ENCODE data around the gene UNC80.

Gene UNC80

DNA sequence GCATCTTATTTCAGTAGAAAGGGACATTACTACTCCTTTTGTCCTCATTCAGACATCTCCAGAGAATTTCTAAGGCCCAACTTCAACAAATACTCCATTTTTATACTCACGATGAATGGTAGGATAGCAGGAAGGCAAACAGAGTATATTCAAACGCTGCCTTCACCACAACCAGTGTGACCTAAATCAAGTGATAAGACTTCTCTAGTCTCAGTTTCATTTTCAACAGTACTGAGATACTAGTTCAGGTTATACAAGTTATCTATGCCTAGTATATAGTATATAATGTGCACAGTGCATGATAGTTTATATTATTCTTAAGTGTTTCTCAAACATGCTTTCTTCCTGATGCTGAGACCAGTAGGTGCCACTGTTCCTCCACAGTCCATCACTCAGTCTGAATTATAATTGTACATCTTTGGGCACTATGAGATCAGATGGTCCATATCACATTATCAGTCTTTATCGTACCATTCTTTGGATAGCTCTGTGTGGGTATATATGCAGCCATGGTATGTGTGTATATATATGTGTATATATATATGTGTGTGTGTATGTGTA, 164.6 kb downstream of the UNC80 start:
- peak; percentile 32 for DNase-seq (ENCODE audit: low read depth)
- H3K4me3 ChIP-seq (ENCODE audit: low read length) = no peak overlapping the region
- peak; percentile 51 for TF ChIP-seq CTCF (IDR thresholded peaks at IDR 0.05; ENCODE audit: insufficient read depth, low read depth, low read length, missing control alignments)

DNA sequence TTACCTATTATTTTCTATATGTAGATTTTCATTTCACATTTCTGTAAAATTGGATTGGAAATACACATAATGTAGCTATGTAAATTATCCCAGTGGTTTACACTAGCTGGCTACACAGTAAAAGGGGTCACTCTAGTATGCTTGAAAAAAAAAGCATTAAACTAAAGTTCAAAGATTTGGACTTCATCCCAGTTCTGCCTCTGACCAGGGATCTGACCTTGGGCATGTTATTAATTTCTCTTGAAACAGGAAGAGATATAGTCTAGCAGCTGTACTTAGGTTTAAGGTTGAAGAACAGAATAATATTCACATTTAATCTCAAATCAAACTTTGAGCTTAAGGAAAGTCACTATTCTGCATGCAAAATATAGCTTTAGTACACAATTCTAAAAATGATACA, 166.3 kb downstream of the UNC80 start:
- H3K4me3 ChIP-seq (ENCODE audit: low read length) = no peak overlapping the region
- no peak for DNase-seq (ENCODE audit: low read depth)
- TF ChIP-seq CTCF (IDR thresholded peaks at IDR 0.05; ENCODE audit: insufficient read depth, low read depth, low read length, missing control alignments) = no peak

- H3K4me3 ChIP-seq (ENCODE audit: low read length) = no peak overlapping the region
- DNase-seq (ENCODE audit: low read depth) = peak; percentile 28
- no peak for TF ChIP-seq CTCF (IDR thresholded peaks at IDR 0.05; ENCODE audit: insufficient read depth, low read depth, low read length, missing control alignments)
Measured at GRCh38 chr2:209938906-209939305, 167.3 kb downstream of the UNC80 start.

GRCh38 chr2:209940936-209941335, 169.3 kb downstream of the UNC80 start:
- DNase-seq (ENCODE audit: low read depth) = no peak
- no peak overlapping the region for H3K4me3 ChIP-seq (ENCODE audit: low read length)
- TF ChIP-seq CTCF (IDR thresholded peaks at IDR 0.05; ENCODE audit: insufficient read depth, low read depth, low read length, missing control alignments) = no peak

DNA sequence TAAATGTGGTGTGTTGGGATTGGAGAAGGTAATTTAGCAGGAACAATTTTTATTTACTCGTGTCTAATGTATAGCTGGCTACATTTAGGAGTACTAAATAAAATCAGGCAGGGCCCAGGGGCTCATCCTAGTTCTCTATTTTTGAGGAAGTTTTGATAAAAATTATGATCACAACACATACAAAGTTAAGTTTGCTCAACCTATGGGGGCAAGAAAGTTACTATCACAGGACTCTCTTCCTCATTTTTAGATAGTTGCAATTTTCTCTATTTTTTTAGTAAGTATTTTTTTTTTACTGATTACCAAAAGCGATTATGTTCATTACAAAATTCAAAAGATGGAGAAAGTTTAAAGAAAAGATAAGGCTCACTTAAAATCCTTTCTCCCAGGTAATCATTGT, 170.8 kb downstream of the UNC80 start:
- no peak for TF ChIP-seq CTCF (IDR thresholded peaks at IDR 0.05; ENCODE audit: insufficient read depth, low read depth, low read length, missing control alignments)
- H3K4me3 ChIP-seq (ENCODE audit: low read length) = no peak overlapping the region
- DNase-seq (ENCODE audit: low read depth) = no peak

DNA sequence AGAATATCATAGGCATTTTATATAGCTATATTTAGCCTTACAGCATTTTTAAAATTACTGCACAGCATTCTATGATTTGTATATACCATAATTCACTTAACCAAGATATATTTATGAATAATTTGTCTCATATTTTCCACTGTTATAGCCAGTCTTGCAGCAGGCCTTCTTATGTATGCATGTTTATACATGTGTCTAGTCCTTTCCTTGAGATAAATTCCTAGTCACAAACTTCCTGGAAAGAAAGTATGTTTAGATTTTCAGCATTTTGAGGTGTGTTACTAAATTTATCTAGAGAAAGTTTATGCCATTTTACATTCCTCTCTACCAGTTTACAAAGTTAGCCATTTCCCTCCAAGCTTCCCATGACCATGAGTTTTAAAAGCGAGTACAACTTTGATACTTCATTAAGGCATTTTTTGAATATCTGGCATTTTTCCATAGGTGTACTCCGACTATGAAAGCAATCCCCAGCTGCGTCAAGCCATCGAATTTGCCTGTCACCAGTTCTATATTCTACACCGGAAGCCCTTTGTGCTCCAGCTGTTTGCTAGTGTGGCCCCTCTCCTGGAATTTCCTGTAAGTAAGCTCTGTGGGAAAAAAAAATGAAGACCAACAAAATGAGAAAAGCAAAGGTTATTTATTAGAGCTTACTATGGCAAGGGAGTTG, 171.4 kb downstream of the UNC80 start:
- no peak for TF ChIP-seq CTCF (IDR thresholded peaks at IDR 0.05; ENCODE audit: insufficient read depth, low read depth, low read length, missing control alignments)
- no peak overlapping the region for H3K4me3 ChIP-seq (ENCODE audit: low read length)
- DNase-seq (ENCODE audit: low read depth) = peak; percentile 30

GRCh38 chr2:209943776-209944175, 172.1 kb downstream of the UNC80 start:
- H3K4me3 ChIP-seq (ENCODE audit: low read length) = no peak overlapping the region
- TF ChIP-seq CTCF (IDR thresholded peaks at IDR 0.05; ENCODE audit: insufficient read depth, low read depth, low read length, missing control alignments) = no peak
- peak; percentile 45 for DNase-seq (ENCODE audit: low read depth)

Data from epithelial cell of esophagus (primary cell).